CD14-positive monocyte (primary cell): ENCODE measurements around the gene H2AZ1. TPM values are rescaled to one million over a fixed set of nuclear protein-coding genes. Genes with fewer than 3 reads are reported as not detected.

Source experiments
- DNase-seq, 3 donors: peaks; one replicate each; pipeline ENCODE4 v3.0.0-alpha.2; 2011 to 2022
- H2AFZ ChIP-seq: 2 replicates; pipeline ENCODE4 v1.6.0; 2012; ENCODE audit warnings: mild to moderate bottlenecking, low read depth, low read length, inconsistent platforms; ENCODE audit not compliant: insufficient read depth, poor library complexity, severe bottlenecking
- H3K27ac ChIP-seq, 2 donors: 1 replicate in 1 of 2; 2 replicates in 1 of 2; pipeline ENCODE4 v1.5.1; 2012 to 2013; ENCODE audit warnings: low read length in 2 of 2, control low read depth in 1 of 2, inconsistent platforms in 1 of 2, low read depth in 1 of 2, mild to moderate bottlenecking in 1 of 2
- H3K27me3 ChIP-seq, 2 donors: one replicate each; pipeline versions ENCODE4 v1.6.0 to v1.6.1; 2011 to 2013; ENCODE audit warnings: low read length in 2 of 2; ENCODE audit not compliant: control insufficient read depth in 2 of 2, insufficient read depth in 2 of 2
- H3K36me3 ChIP-seq, 2 donors: replicated peaks in 1 of 2; 1 replicate in 1 of 2; 2 replicates in 1 of 2; pipeline versions ENCODE4 v1.5.1 to v1.6.1; 2012 to 2013; ENCODE audit warnings: low read length in 2 of 2, control low read depth in 1 of 2, inconsistent platforms in 1 of 2, mild to moderate bottlenecking in 1 of 2; ENCODE audit not compliant: insufficient read depth in 2 of 2, control insufficient read depth in 1 of 2
- H3K4me1 ChIP-seq, 2 donors: 1 replicate in 1 of 2; 2 replicates in 1 of 2; pipeline versions ENCODE4 v1.5.1 to v1.6.1; 2012 to 2013; ENCODE audit warnings: low read length in 2 of 2, control low read depth in 1 of 2, inconsistent platforms in 1 of 2, mild to moderate bottlenecking in 1 of 2, moderate library complexity in 1 of 2; ENCODE audit not compliant: insufficient read depth in 2 of 2, control insufficient read depth in 1 of 2
- H3K4me2 ChIP-seq: replicated peaks from 2 replicates; pipeline ENCODE3; 2012; ENCODE audit warnings: low read length, moderate library complexity, mild to moderate bottlenecking; ENCODE audit not compliant: poor library complexity, severe bottlenecking; ENCODE audit errors: extremely low read depth
- H3K4me3 ChIP-seq, 3 experiments: fragments of 200-600 bp in 1 of 3; sonication (generic) in 1 of 3; replicated peaks in 1 of 3; 1 replicate in 2 of 3; 2 replicates in 1 of 3; pipeline ENCODE4 v1.5.1; 2011 to 2013; ENCODE audit warnings: low read length in 3 of 3, mild to moderate bottlenecking in 3 of 3, control low read depth in 2 of 3, low read depth in 2 of 3, inconsistent platforms in 1 of 3, moderate library complexity in 1 of 3
- H3K79me2 ChIP-seq: 2 replicates; pipeline ENCODE4 v1.6.0; 2012; ENCODE audit warnings: mild to moderate bottlenecking, control low read depth, inconsistent platforms, low read length, moderate library complexity; ENCODE audit not compliant: insufficient read depth
- H3K9ac ChIP-seq: 2 replicates; pipeline ENCODE4 v1.6.0; 2017; ENCODE audit warnings: low read length, mild to moderate bottlenecking; ENCODE audit not compliant: insufficient read depth, poor library complexity, severe bottlenecking
- H3K9me3 ChIP-seq, 2 donors: replicated peaks in 1 of 2; 1 replicate in 1 of 2; 2 replicates in 1 of 2; pipeline versions ENCODE4 v1.5.1 to v1.6.1; 2012 to 2013; ENCODE audit warnings: low read length in 2 of 2, control low read depth in 1 of 2; ENCODE audit not compliant: control insufficient read depth in 1 of 2, insufficient read depth in 1 of 2
- H4K20me1 ChIP-seq: 2 replicates; pipeline ENCODE4 v1.6.0; 2012; ENCODE audit warnings: mild to moderate bottlenecking, low read length, control low read depth, moderate library complexity; ENCODE audit not compliant: insufficient read depth
- H3K27ac Mint-ChIP-seq, 7 donors: one replicate each; pipeline ENCODE4 v1.8.0; 2020; ENCODE audit warnings: mild to moderate bottlenecking in 7 of 7, mixed read lengths in 7 of 7, moderate library complexity in 6 of 7, inconsistent platforms in 2 of 7
- H3K27me3 Mint-ChIP-seq, 3 donors: one replicate each; pipeline ENCODE4 v1.8.0; 2021 to 2022; ENCODE audit warnings: low read depth in 3 of 3, mild to moderate bottlenecking in 3 of 3, mixed read lengths in 3 of 3, moderate library complexity in 3 of 3, inconsistent platforms in 1 of 3
- H3K36me3 Mint-ChIP-seq, 2 donors: one replicate each; pipeline ENCODE4 v1.8.0; 2020; ENCODE audit warnings: mixed read lengths in 2 of 2, inconsistent platforms in 1 of 2, mild to moderate bottlenecking in 1 of 2
- H3K4me1 Mint-ChIP-seq: one replicate; pipeline ENCODE4 v1.8.0; 2020; ENCODE audit warnings: mild to moderate bottlenecking, mixed read lengths
- H3K4me3 Mint-ChIP-seq, 2 donors: one replicate each; pipeline ENCODE4 v1.8.0; 2020; ENCODE audit warnings: mild to moderate bottlenecking in 2 of 2, mixed read lengths in 2 of 2, moderate library complexity in 1 of 2
- H3K9me3 Mint-ChIP-seq, 7 donors: one replicate each; pipeline ENCODE4 v1.8.0; 2020 to 2022; ENCODE audit warnings: mixed read lengths in 7 of 7, mild to moderate bottlenecking in 6 of 7, moderate library complexity in 6 of 7, inconsistent platforms in 2 of 7
- WGBS: methylation state at CpG from one replicate; pipeline ENCODE4 v1.1.5; 2013; ENCODE audit warnings: missing lambda C conversion rate; ENCODE audit not compliant: insufficient coverage; 5-methylcytosine and 5-hydroxymethylcytosine counted together
- intact Hi-C, 2 donors: fragments of 100-400 bp; cut with micrococcal nuclease; formaldehyde crosslinking; loops; one replicate each; pipeline versions ENCODE4 v1.15.0 to v1.15.1; 2023
- polyA plus RNA-seq, 3 donors: library from polyadenylated mRNA; depleted of rRNA in 1 of 3; unstranded in 2 of 3; stranded (reverse) in 1 of 3; fragments of 300-500 nt in 2 of 3; fragments of >200 nt in 1 of 3; fragmentation: Illumina TruSeq in 2 of 3; gene quantifications; 1 replicate in 2 of 3; 2 replicates in 1 of 3; pipeline ENCODE4 v1.2.3, GENCODE V29; 2012 to 2021
- TF ChIP-seq, protein P1 (sequence below): fragments of 200-600 bp; IDR thresholded peaks from one replicate; pipeline ENCODE4 v1.8.0; 2022; ENCODE audit warnings: antibody characterized with exemption, mild to moderate bottlenecking

H2AZ1 gene
- polyA plus RNA-seq, 3 donors: 208 to 450 (median 416) TPM

DNA sequence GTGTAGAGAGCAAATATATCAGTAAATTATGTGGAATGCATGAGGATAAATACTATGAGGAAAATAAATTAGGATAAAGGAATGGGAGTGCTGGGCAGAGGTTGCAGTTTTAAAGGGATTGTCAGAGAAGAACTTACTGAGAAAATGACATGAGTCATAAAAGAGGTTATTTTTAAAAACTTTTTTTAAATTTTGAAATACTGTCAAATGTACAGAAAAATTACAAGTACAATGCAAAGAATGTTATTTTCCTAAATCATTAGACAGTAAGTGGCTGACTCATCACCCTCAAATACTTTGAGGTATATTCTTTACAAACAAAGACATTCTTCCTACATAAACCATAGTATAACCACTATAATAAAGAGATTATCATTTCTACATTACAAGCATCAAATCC, 29.8 kb upstream of the H2AZ1 start:
- Histone ChIP-seq H3K9me3 (no peaks in the 10 kb centered on the region), H2AFZ (no peak overlapping the region), H3K9ac (no peak overlapping the region), H3K79me2 (no peaks in the 10 kb centered on the region), H3K27ac (no peak overlapping the region), H3K36me3 (no peaks in the 10 kb centered on the region), H3K4me2 (no peak overlapping the region), H4K20me1 (no peaks in the 10 kb centered on the region), H3K27me3 (no peaks in the 10 kb centered on the region), H3K4me1 (no peaks in the 10 kb centered on the region), H3K4me3 (no peak overlapping the region)
- intact Hi-C loops: no loop called here
- DNase-seq: no peak
- peaks cover under 1 to 10% (median 7%) of the 10 kb centered on the region in 7 donors for H3K9me3 Mint-ChIP-seq
- TF ChIP-seq, protein P1, sequence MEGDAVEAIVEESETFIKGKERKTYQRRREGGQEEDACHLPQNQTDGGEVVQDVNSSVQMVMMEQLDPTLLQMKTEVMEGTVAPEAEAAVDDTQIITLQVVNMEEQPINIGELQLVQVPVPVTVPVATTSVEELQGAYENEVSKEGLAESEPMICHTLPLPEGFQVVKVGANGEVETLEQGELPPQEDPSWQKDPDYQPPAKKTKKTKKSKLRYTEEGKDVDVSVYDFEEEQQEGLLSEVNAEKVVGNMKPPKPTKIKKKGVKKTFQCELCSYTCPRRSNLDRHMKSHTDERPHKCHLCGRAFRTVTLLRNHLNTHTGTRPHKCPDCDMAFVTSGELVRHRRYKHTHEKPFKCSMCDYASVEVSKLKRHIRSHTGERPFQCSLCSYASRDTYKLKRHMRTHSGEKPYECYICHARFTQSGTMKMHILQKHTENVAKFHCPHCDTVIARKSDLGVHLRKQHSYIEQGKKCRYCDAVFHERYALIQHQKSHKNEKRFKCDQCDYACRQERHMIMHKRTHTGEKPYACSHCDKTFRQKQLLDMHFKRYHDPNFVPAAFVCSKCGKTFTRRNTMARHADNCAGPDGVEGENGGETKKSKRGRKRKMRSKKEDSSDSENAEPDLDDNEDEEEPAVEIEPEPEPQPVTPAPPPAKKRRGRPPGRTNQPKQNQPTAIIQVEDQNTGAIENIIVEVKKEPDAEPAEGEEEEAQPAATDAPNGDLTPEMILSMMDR: no peak
- H3K4me3 Mint-ChIP-seq: no peak overlapping the region
- H3K27ac Mint-ChIP-seq: no peak overlapping the region
- H3K27me3 Mint-ChIP-seq: peaks cover 1 to 4% (median 2%) of the 10 kb centered on the region in 3 donors
- H3K36me3 Mint-ChIP-seq: no peaks in the 10 kb centered on the region
- no peaks in the 10 kb centered on the region for H3K4me1 Mint-ChIP-seq

DNA sequence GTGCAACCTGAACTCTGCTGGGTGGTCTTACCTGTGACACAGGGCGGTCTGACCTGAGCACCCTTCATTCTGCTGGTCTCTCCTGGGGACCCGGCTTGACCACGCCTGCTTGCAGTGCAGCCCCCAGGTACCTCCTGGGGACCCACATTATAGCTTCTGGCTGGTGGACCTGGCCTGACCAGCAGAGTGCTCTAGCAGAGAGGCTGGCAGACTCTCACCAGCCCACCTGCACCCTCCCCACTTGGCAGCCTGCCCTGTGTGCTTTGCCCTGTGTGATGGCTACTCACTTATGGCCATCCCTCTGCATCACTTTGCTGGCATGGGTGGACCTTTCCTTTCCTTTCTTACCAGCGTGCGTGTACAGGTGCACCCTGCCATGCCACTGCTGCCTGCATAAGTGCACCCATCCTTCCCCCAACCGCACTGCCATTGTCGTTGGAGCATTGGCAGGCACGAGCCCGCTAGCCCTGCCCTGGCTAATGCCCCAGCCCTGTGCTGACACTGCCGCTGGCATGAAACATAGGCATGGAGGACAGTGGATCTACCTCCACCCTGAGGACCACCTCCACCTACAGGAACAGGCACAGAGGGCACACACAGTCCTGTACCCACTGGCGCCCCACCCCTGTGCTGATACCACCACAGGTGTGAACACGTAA, 21.5 kb upstream of the H2AZ1 start:
- 97% methylated on average over 12 of the region's 12 CpGs for WGBS
- no peaks in the 10 kb centered on the region for H3K4me1 ChIP-seq
- DNase-seq: no peak
- Mint-ChIP-seq H3K9me3 (peaks cover 1 to 13% (median 3%) of the 10 kb centered on the region in 7 donors), H3K27ac (no peak overlapping the region), H3K36me3 (no peaks in the 10 kb centered on the region), H3K4me3 (no peak overlapping the region), H3K4me1 (no peaks in the 10 kb centered on the region), H3K27me3 (peaks cover 0 to 9% (median 2%) of the 10 kb centered on the region in 3 donors)
- no peak overlapping the region for H2AFZ ChIP-seq
- H3K27ac ChIP-seq: no peak overlapping the region
- no peak overlapping the region for H3K4me3 ChIP-seq
- H3K9me3 ChIP-seq: peaks cover 0 to 9% of the 10 kb centered on the region in 2 donors
- H3K4me2 ChIP-seq: no peak overlapping the region
- intact Hi-C loops: no loop called here
- H3K27me3 ChIP-seq: no peaks in the 10 kb centered on the region
- TF ChIP-seq, protein P1: no peak
- no peaks in the 10 kb centered on the region for H3K36me3 ChIP-seq
- no peak overlapping the region for H3K9ac ChIP-seq
- H3K79me2 ChIP-seq: no peaks in the 10 kb centered on the region
- no peaks in the 10 kb centered on the region for H4K20me1 ChIP-seq
